Nephron (organoid): Measurements from ENCODE around the gene CIDEB.

ENCODE experiments used
- H3K27ac Mint-ChIP-seq, 3 experiments: 2 replicates each; pipeline ENCODE4 v1.8.0; 2020; ENCODE audit warnings: mixed read lengths in 3 of 3, mild to moderate bottlenecking in 2 of 3, moderate library complexity in 1 of 3
- H3K27me3 Mint-ChIP-seq: 2 replicates; pipeline ENCODE4 v1.8.0; 2021; ENCODE audit warnings: low read depth, mild to moderate bottlenecking, moderate library complexity, mixed read lengths
- H3K36me3 Mint-ChIP-seq: 2 replicates; pipeline ENCODE4 v1.8.0; 2020; ENCODE audit warnings: low read depth, mixed read lengths
- H3K4me1 Mint-ChIP-seq: 2 replicates; pipeline ENCODE4 v1.8.0; 2020; ENCODE audit warnings: mixed read lengths
- H3K4me3 Mint-ChIP-seq, 3 experiments: 2 replicates each; pipeline ENCODE4 v1.8.0; 2020; ENCODE audit warnings: mild to moderate bottlenecking in 3 of 3, mixed read lengths in 3 of 3, moderate library complexity in 2 of 3
- H3K9me3 Mint-ChIP-seq: 2 replicates; pipeline ENCODE4 v1.8.0; 2020; ENCODE audit warnings: mixed read lengths
- TF ChIP-seq, protein P1 (sequence below), 3 experiments: fragments of 200-600 bp; sonication (generic); IDR thresholded peaks; one replicate each; pipeline ENCODE4 v1.5.0; 2021; ENCODE audit warnings: antibody characterized with exemption in 3 of 3; ENCODE audit not compliant: unreplicated experiment in 3 of 3

The CIDEB gene

DNA sequence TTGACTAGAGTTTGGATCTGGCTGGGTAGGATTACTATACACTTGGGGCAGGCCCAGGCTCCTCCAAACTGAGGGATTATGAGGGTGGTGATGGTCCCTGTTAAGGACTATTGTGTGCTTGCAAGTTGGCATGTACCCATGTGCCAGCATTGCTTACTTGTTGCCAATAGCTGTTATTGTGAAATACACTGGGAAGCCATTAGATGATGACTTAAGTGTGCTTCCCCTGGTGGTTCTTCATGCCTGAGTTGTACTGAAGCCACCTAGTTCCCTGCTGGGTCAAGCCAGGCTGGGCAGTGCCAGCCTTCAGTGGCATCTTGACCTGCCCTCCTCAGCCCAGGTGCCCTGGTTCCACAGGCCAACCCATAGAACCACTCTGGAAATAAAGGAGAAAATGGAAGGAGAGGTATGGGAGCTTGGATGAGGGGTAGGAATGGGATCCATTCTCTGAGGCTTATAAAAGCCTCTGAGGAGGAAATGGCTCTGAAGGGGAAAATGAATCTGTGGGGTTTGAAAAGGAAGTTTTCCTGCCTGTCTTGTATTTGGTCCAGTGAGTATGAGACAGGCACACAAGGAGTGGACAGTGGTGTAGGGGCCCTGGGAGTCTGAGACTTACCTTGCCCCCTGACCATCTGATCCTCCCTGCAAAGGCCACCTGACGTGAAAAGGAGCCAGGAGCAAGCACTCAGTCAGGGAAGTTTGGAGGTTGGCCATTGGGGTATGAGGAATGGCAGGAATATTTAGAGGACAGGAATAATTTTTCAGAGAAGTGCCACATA is 4.2 kb upstream of the CIDEB start:
- H3K4me3 Mint-ChIP-seq: no peak overlapping the region
- peaks cover 5% of the 10 kb centered on the region for H3K4me1 Mint-ChIP-seq
- H3K9me3 Mint-ChIP-seq: no peaks in the 10 kb centered on the region
- peaks cover 11% of the 10 kb centered on the region for H3K36me3 Mint-ChIP-seq
- no peak overlapping the region for H3K27ac Mint-ChIP-seq
- no peaks in the 10 kb centered on the region for H3K27me3 Mint-ChIP-seq
- TF ChIP-seq, protein P1, sequence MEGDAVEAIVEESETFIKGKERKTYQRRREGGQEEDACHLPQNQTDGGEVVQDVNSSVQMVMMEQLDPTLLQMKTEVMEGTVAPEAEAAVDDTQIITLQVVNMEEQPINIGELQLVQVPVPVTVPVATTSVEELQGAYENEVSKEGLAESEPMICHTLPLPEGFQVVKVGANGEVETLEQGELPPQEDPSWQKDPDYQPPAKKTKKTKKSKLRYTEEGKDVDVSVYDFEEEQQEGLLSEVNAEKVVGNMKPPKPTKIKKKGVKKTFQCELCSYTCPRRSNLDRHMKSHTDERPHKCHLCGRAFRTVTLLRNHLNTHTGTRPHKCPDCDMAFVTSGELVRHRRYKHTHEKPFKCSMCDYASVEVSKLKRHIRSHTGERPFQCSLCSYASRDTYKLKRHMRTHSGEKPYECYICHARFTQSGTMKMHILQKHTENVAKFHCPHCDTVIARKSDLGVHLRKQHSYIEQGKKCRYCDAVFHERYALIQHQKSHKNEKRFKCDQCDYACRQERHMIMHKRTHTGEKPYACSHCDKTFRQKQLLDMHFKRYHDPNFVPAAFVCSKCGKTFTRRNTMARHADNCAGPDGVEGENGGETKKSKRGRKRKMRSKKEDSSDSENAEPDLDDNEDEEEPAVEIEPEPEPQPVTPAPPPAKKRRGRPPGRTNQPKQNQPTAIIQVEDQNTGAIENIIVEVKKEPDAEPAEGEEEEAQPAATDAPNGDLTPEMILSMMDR (IDR thresholded peaks at IDR 0.05; ENCODE audit: unreplicated experiment in 3 of 3): no peak

DNA sequence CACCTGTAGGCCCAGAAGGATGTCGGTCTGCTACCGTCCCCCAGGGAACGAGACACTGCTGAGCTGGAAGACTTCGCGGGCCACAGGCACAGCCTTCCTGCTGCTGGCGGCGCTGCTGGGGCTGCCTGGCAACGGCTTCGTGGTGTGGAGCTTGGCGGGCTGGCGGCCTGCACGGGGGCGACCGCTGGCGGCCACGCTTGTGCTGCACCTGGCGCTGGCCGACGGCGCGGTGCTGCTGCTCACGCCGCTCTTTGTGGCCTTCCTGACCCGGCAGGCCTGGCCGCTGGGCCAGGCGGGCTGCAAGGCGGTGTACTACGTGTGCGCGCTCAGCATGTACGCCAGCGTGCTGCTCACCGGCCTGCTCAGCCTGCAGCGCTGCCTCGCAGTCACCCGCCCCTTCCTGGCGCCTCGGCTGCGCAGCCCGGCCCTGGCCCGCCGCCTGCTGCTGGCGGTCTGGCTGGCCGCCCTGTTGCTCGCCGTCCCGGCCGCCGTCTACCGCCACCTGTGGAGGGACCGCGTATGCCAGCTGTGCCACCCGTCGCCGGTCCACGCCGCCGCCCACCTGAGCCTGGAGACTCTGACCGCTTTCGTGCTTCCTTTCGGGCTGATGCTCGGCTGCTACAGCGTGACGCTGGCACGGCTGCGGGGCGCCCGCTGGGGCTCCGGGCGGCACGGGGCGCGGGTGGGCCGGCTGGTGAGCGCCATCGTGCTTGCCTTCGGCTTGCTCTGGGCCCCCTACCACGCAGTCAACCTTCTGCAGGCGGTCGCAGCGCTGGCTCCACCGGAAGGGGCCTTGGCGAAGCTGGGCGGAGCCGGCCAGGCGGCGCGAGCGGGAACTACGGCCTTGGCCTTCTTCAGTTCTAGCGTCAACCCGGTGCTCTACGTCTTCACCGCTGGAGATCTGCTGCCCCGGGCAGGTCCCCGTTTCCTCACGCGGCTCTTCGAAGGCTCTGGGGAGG is 3.1 kb upstream of the CIDEB start, which contains the start of gene LTB4R:
TSS of gene LTB4R (plus strand) at position 857 of the 959 bp plus-strand sequence. CDS start 4,150 bp downstream, outside the sequence.
- H3K27ac Mint-ChIP-seq: no peak within 1 kb of the TSS
- H3K9me3 Mint-ChIP-seq: no peaks in the 10 kb centered on the region
- peaks cover 5% of the 10 kb centered on the region for H3K4me1 Mint-ChIP-seq
- no peaks in the 10 kb centered on the region for H3K27me3 Mint-ChIP-seq
- TF ChIP-seq, protein P1 (IDR thresholded peaks at IDR 0.05; ENCODE audit: unreplicated experiment in 3 of 3): no peak
- H3K4me3 Mint-ChIP-seq: no peak within 1 kb of the TSS
- peaks cover 21% of the 10 kb centered on the region for H3K36me3 Mint-ChIP-seq

DNA sequence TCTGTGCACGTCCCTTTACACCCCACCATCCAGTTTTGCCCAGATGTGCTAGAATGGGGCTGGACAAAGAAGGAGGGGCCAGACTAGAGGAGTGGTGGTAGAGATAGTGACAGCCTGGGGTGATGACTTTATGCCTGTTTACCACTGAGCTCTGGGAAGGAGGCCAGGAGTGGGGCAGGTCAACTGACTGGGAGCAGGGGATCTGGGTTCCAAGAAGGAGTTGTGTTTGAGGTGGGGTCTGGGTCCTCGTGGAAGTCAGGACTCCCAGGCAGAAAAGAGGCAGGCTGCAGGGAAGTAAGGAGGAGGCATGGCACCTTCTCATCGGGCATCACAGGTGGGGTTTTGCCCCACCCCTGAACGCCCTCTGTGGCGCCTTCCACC is 2.5 kb upstream of the CIDEB start:
- Mint-ChIP-seq H3K4me1 (peaks cover 5% of the 10 kb centered on the region), H3K9me3 (no peaks in the 10 kb centered on the region), H3K4me3 (no peak overlapping the region), H3K27ac (no peak overlapping the region), H3K27me3 (no peaks in the 10 kb centered on the region), H3K36me3 (peaks cover 27% of the 10 kb centered on the region)
- TF ChIP-seq, protein P1 (IDR thresholded peaks at IDR 0.05; ENCODE audit: unreplicated experiment in 3 of 3): no peak

DNA sequence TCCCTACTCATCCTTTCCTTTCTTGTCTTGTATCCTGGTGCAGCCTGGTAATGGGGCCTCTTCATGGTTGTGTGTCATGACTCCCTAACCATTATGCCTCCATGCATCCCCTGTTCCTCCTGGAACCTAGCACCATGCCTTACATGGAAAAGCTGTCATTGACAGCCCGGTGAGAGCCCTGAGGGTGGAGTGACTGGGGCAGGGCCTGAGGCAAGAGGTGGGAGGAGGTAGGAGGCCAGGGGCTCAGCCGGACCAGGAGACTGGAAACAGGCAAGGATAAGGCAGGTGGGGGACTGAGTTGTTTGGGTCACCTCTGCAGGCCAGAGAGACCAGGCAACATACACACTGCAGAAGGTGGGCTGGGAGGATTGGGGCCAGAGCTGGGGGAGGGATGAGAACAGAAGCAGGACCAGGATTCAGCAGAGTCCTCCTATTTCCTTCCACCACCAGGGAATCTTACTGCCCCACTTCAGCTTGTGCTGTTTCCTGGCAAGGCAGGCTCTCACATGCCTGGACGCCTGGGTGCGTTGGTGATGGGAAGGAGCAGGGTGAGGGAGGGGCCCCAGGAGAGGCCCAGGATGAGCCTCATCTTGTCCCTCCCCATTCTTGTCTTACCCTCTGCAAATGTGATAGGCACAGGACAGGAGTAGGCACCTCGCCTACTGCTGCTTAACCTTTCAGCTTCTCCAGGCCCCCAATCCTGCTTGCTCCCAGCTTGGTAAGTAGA is 1.9 kb upstream of the CIDEB start, which contains the start of gene LTB4R2:
TSS of gene LTB4R2 (plus strand) at position 603 of the 727 bp plus-strand sequence. CDS start 525 bp downstream, outside the sequence.
- TF ChIP-seq, protein P1 (IDR thresholded peaks at IDR 0.05; ENCODE audit: unreplicated experiment in 3 of 3): no peak
- no peaks in the 10 kb centered on the region for H3K9me3 Mint-ChIP-seq
- H3K36me3 Mint-ChIP-seq: peaks cover 33% of the 10 kb centered on the region
- H3K27ac Mint-ChIP-seq: no peak within 1 kb of the TSS
- peaks cover 5% of the 10 kb centered on the region for H3K4me1 Mint-ChIP-seq
- no peaks in the 10 kb centered on the region for H3K27me3 Mint-ChIP-seq
- no peak within 1 kb of the TSS for H3K4me3 Mint-ChIP-seq

DNA sequence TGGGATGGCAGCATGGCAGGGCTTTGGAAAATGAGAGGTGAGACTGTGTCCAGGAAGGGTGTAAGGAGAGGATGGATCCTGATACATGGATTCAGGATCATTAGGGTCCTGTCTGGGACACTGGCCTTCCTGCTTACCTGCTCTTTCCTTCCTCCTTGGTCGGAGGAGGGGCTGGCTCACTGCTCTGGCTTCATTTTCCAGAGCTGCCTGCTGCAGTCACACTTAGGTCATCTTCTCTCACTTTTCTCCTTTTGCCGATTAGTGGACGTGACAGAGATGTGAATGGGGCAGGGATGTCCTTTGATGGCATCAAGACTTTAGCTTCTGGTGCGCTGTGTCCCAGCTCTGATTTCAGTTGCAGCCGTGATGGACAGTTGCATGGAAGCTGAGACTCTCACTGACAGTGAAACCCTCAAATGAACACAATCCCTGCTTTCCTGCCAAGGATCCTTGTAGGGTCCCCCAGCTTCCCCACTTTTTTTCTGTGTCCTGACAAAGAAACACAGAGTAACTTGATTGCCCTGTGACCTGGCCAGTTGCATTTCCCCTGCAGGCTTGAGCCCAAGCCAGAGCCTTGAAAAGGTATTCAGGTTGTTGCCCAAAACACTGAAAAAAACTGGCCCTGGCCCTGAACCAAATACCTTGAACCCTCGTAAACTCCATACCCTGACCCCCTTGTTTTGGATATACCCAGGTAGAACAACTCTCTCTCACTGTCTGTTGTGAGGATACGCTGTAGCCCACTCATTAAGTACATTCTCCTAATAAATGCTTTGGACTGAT is 756 bp upstream of the CIDEB start:
- no peak overlapping the region for H3K4me3 Mint-ChIP-seq
- H3K9me3 Mint-ChIP-seq: no peaks in the 10 kb centered on the region
- no peaks in the 10 kb centered on the region for H3K27me3 Mint-ChIP-seq
- peak overlapping the region; percentile 39 to 90 (median 45) for H3K27ac Mint-ChIP-seq
- H3K36me3 Mint-ChIP-seq: peaks cover 44% of the 10 kb centered on the region
- TF ChIP-seq, protein P1 (IDR thresholded peaks at IDR 0.05; ENCODE audit: unreplicated experiment in 3 of 3): peak in 1 of 3 experiments; percentile 21
- H3K4me1 Mint-ChIP-seq: peaks cover 5% of the 10 kb centered on the region
